GM12892 (cell line): Measurements from ENCODE around the gene BRF1.

ENCODE experiments used
- POLR2A ChIP-seq: IDR thresholded peaks from 2 replicates; pipeline ENCODE4 v1.6.1; 2011; ENCODE audit warnings: low read depth, low read length, control low read depth
- POLR2AphosphoS5 ChIP-seq: IDR thresholded peaks from 2 replicates; pipeline ENCODE4 v1.6.1; 2011; ENCODE audit warnings: low read depth, low read length, control low read depth
- TAF1 ChIP-seq: IDR thresholded peaks from 2 replicates; pipeline ENCODE4 v1.6.1; 2011; ENCODE audit warnings: low read depth, mild to moderate bottlenecking, control low read depth, low read length, borderline replicate concordance

- TF ChIP-seq POLR2AphosphoS5 (no peak), TAF1 (no peak), POLR2A (no peak)
Observed at GRCh38 chr14:105299654-105300541, 903 bp downstream of the BRF1 start.
